ENCODE measurements around the gene CHMP4B. TPM values are rescaled to one million over a fixed set of nuclear protein-coding genes. Genes with fewer than 3 reads are reported as not detected.
"Not testable (repeated sequence)": the region's sequence is repeated elsewhere in the genome, so short reads cannot be mapped to it uniquely, and the experiment has no call there.

CHMP4B gene
- total RNA-seq, 2 donors from 2014 or later: 75.7 to 85.8 TPM

- H3K9me3 ChIP-seq: no peaks in the 10 kb centered on the region
- 93% methylated on average over 21 of the region's 31 CpGs for WGBS
- H3K4me1 ChIP-seq (replicated peaks): peaks cover 5% of the 10 kb centered on the region
- no peaks in the 10 kb centered on the region for H3K27me3 ChIP-seq (replicated peaks; ENCODE audit: insufficient read depth)
- no peaks in the 10 kb centered on the region for H3K36me3 ChIP-seq
- no peak for DNase-seq (ENCODE audit: low spot score)
- intact Hi-C loops (cut with DNase I): no loop called here
- no peak overlapping the region for H3K27ac ChIP-seq
- H3K4me3 ChIP-seq: no peak overlapping the region
- no peak for TF ChIP-seq POLR2AphosphoS5 (IDR thresholded peaks at IDR 0.05)
- TF ChIP-seq POLR2A (IDR thresholded peaks at IDR 0.05): no peak
- TF ChIP-seq CTCF (IDR thresholded peaks at IDR 0.05): no peak
These were observed 20.1 kb upstream of the CHMP4B start for GRCh38 chr20:33791021-33791420.

GRCh38 chr20:33791540-33791939, 19.6 kb upstream of the CHMP4B start:
- intact Hi-C loops (cut with DNase I): no loop called here
- Histone ChIP-seq H3K4me3 (no peak overlapping the region), H3K4me1 (replicated peaks) (peaks cover 5% of the 10 kb centered on the region), H3K9me3 (no peaks in the 10 kb centered on the region), H3K27me3 (replicated peaks; ENCODE audit: insufficient read depth) (no peaks in the 10 kb centered on the region), H3K27ac (no peak overlapping the region), H3K36me3 (no peaks in the 10 kb centered on the region)
- DNase-seq (ENCODE audit: low spot score): no peak
- TF ChIP-seq POLR2A (IDR thresholded peaks at IDR 0.05) (no peak), POLR2AphosphoS5 (IDR thresholded peaks at IDR 0.05) (no peak), CTCF (IDR thresholded peaks at IDR 0.05) (no peak)
- 100% methylated on average over 6 of the region's 9 CpGs for WGBS

GRCh38 chr20:33791959-33792597, 19.1 kb upstream of the CHMP4B start:
- H3K27me3 ChIP-seq (replicated peaks; ENCODE audit: insufficient read depth): no peaks in the 10 kb centered on the region
- H3K27ac ChIP-seq: no peak overlapping the region
- TF ChIP-seq POLR2A (IDR thresholded peaks at IDR 0.05) (no peak), CTCF (IDR thresholded peaks at IDR 0.05) (peak; percentile 48 to 64 (median 54)), POLR2AphosphoS5 (IDR thresholded peaks at IDR 0.05) (no peak)
- H3K4me3 ChIP-seq: no peak overlapping the region
- no peaks in the 10 kb centered on the region for H3K9me3 ChIP-seq
- no peaks in the 10 kb centered on the region for H3K36me3 ChIP-seq
- intact Hi-C loops (cut with DNase I): no loop called here
- WGBS: 85% methylated on average over 9 of the region's 13 CpGs
- DNase-seq (ENCODE audit: low spot score): no peak
- peaks cover 5% of the 10 kb centered on the region for H3K4me1 ChIP-seq (replicated peaks)

DNA sequence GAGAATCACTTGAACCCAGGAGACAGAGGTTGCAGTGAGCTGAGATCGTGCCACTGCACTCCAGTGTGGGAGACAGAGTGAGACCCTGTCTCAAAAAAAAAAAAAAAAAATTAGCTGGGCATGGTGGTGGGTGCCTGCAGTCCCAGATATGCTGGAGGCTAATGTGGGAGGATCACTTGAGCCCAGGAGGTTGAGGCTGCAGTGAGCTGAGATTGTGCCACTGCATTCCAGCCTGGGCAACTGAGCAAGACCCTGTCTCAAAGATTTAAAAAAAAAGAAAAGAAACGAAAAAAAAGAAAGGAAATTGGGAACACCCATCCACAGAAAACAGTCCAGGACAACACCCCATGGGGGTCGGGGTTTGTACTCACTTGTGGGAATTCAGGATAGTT, 18.6 kb upstream of the CHMP4B start:
- DNase-seq (ENCODE audit: low spot score); intact Hi-C loops (cut with DNase I); H3K4me1 ChIP-seq (replicated peaks); H3K4me3 ChIP-seq; H3K9me3 ChIP-seq; H3K27me3 ChIP-seq (replicated peaks; ENCODE audit: insufficient read depth); H3K36me3 ChIP-seq: not testable (repeated sequence)
- WGBS: 75% methylated on average over 3 of the region's 3 CpGs
- peak overlapping the region in 1 of 2 donors; percentile 3 for H3K27ac ChIP-seq

DNA sequence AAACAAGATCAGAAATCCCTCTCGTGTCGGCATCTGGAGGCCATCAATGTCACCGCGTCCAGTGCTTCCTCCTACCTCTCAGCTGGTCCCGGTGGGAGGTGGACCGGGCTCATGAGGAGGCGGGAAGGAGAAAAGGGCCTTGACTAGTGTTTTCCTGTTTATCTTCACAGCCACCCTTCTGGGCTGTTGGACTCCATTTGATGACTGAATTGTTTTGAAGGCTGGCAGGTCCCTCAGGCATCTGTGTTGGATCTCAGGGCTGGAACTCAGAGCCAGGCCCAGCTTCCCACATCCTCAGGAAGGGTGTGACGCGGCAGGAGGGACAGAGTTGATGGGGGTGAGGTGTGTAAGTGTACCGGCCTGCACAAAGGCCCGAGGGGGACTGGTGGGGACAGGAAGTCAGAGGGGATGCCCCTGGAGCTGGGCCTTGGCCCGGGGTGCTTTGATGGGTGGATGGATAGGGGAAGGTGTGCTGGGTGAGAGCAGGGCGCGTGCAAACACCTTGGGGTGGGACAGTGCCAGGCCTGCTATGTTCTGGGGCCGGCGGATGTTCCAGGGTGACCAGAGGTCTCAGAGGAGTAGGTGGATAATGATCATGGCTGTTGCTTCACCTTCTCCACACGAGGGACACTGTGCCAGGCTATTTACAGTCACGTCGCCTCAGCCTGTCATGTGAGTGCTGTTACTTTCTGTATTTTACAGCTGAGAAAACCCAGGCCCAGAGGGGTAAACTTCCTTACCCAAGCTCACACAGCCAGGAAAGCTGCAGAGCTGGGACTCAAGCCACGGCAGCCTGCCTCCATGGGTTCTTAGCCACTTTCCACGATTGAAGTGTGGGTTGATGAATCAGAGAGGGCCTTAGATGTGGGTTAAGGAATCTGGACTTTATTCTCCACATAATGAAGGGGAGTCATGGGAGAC, 17.9 kb upstream of the CHMP4B start:
- TF ChIP-seq POLR2A (IDR thresholded peaks at IDR 0.05) (no peak), POLR2AphosphoS5 (IDR thresholded peaks at IDR 0.05) (peak; percentile 34)
- intact Hi-C loops (cut with DNase I): no loop called here
- Histone ChIP-seq H3K9me3 (no peaks in the 10 kb centered on the region), H3K4me3 (no peak overlapping the region), H3K36me3 (no peaks in the 10 kb centered on the region), H3K4me1 (replicated peaks) (peaks cover 5% of the 10 kb centered on the region), H3K27ac (peak overlapping the region in 1 of 2 donors; percentile 3), H3K27me3 (replicated peaks; ENCODE audit: insufficient read depth) (no peaks in the 10 kb centered on the region)
- 64% methylated on average over 21 of the region's 21 CpGs for WGBS
- peak; percentile 43 for DNase-seq (ENCODE audit: low spot score)
